ENCODE results near the gene PPBP.

Gene PPBP

GRCh38 chr4:73947239-73947985 is 40.6 kb downstream of the PPBP start:
- Mint-ChIP-seq H3K4me3 (no peak overlapping the region), H3K36me3 (ENCODE audit: low read depth) (no peaks in the 10 kb centered on the region), H3K9me3 (no peaks in the 10 kb centered on the region), H3K27me3 (peaks cover 26% of the 10 kb centered on the region), H3K27ac (no peak overlapping the region), H3K4me1 (ENCODE audit: low read depth) (no peaks in the 10 kb centered on the region)
- DNase-seq: no peak

- Mint-ChIP-seq H3K4me3 (no peak overlapping the region), H3K27ac (no peak overlapping the region), H3K27me3 (peaks cover 31% of the 10 kb centered on the region), H3K9me3 (no peaks in the 10 kb centered on the region), H3K4me1 (ENCODE audit: low read depth) (no peaks in the 10 kb centered on the region), H3K36me3 (ENCODE audit: low read depth) (no peaks in the 10 kb centered on the region)
- DNase-seq: no peak
Measured at GRCh38 chr4:73945674-73946449, 42.1 kb downstream of the PPBP start.

- Mint-ChIP-seq H3K4me1 (ENCODE audit: low read depth) (no peaks in the 10 kb centered on the region), H3K36me3 (ENCODE audit: low read depth) (no peaks in the 10 kb centered on the region), H3K27ac (no peak overlapping the region), H3K9me3 (no peaks in the 10 kb centered on the region), H3K4me3 (no peak overlapping the region), H3K27me3 (peaks cover 31% of the 10 kb centered on the region)
- DNase-seq: no peak
Measured at GRCh38 chr4:73945140-73945539, 42.9 kb downstream of the PPBP start.

- Mint-ChIP-seq H3K27me3 (peaks cover 31% of the 10 kb centered on the region), H3K36me3 (ENCODE audit: low read depth) (no peaks in the 10 kb centered on the region), H3K4me1 (ENCODE audit: low read depth) (no peaks in the 10 kb centered on the region), H3K27ac (no peak overlapping the region), H3K9me3 (no peaks in the 10 kb centered on the region), H3K4me3 (no peak overlapping the region)
- no peak for DNase-seq
Measured at GRCh38 chr4:73944061-73944875, 43.7 kb downstream of the PPBP start.

GRCh38 chr4:73943555-73943954 is 44.4 kb downstream of the PPBP start:
- no peak for DNase-seq
- no peak overlapping the region for H3K4me3 Mint-ChIP-seq
- H3K36me3 Mint-ChIP-seq (ENCODE audit: low read depth): no peaks in the 10 kb centered on the region
- no peak overlapping the region for H3K27ac Mint-ChIP-seq
- peaks cover 31% of the 10 kb centered on the region for H3K27me3 Mint-ChIP-seq
- H3K4me1 Mint-ChIP-seq (ENCODE audit: low read depth): no peaks in the 10 kb centered on the region
- no peaks in the 10 kb centered on the region for H3K9me3 Mint-ChIP-seq

- Mint-ChIP-seq H3K27ac (no peak overlapping the region), H3K36me3 (ENCODE audit: low read depth) (no peaks in the 10 kb centered on the region), H3K4me1 (ENCODE audit: low read depth) (no peaks in the 10 kb centered on the region), H3K4me3 (no peak overlapping the region), H3K27me3 (peaks cover 2% of the 10 kb centered on the region), H3K9me3 (no peaks in the 10 kb centered on the region)
- no peak for DNase-seq
Measured at GRCh38 chr4:73936969-73937368, 51.0 kb downstream of the PPBP start.
